ENCODE measurements around the gene MBTD1. TPM values are rescaled to one million over a fixed set of nuclear protein-coding genes. Genes with fewer than 3 reads are reported as not detected.

Gene MBTD1
- total RNA-seq, 1 experiment from 2014 or later = 18.7 TPM

GRCh38 chr17:51224402-51225262 is 35.2 kb downstream of the MBTD1 start:
- intact Hi-C loops (cut with micrococcal nuclease; ENCODE audit: unreplicated experiment) = no loop called here
- H3K9me3 ChIP-seq (ENCODE audit: low read depth, low read length, poor library complexity, severe bottlenecking) = no peaks in the 10 kb centered on the region
- peak; percentile 5 for DNase-seq (ENCODE audit: low spot score)
- H3K27me3 ChIP-seq (replicated peaks; ENCODE audit: insufficient read depth, low read depth, low read length, poor library complexity) = no peaks in the 10 kb centered on the region
- POLR2A ChIA-PET (ENCODE audit: low non-redundant PET) = no interaction called here
- peaks cover 7% of the 10 kb centered on the region for H3K36me3 ChIP-seq (ENCODE audit: insufficient read depth, low read length, poor library complexity, severe bottlenecking)
- H3K27ac ChIP-seq (ENCODE audit: low read depth, low read length, poor library complexity, severe bottlenecking) = peak overlapping the region; percentile 49
- CTCF ChIA-PET = no interaction called here
- BruUV-seq (replicated peaks) = no TSS peak
- no peak for TF ChIP-seq CTCF (conservative IDR thresholded peaks at IDR 0.05; ENCODE audit: low read depth, low read length)
- no peaks in the 10 kb centered on the region for H3K4me1 ChIP-seq (ENCODE audit: insufficient read depth, low read length, poor library complexity, severe bottlenecking)
- H3K4me3 ChIP-seq (ENCODE audit: low read depth, low read length, poor library complexity, severe bottlenecking) = no peak overlapping the region

- no peaks in the 10 kb centered on the region for H3K27me3 ChIP-seq (replicated peaks; ENCODE audit: insufficient read depth, low read depth, low read length, poor library complexity)
- BruUV-seq (replicated peaks) = no TSS peak
- H3K9me3 ChIP-seq (ENCODE audit: low read depth, low read length, poor library complexity, severe bottlenecking) = no peaks in the 10 kb centered on the region
- H3K36me3 ChIP-seq (ENCODE audit: insufficient read depth, low read length, poor library complexity, severe bottlenecking) = peaks cover 27% of the 10 kb centered on the region
- no peak overlapping the region for H3K27ac ChIP-seq (ENCODE audit: low read depth, low read length, poor library complexity, severe bottlenecking)
- no peak for TF ChIP-seq EZH2 (IDR thresholded peaks at IDR 0.05; ENCODE audit: borderline replicate concordance, low read depth, low read length, poor library complexity, severe bottlenecking)
- no peak for TF ChIP-seq CTCF (conservative IDR thresholded peaks at IDR 0.05; ENCODE audit: low read depth, low read length)
- POLR2A ChIA-PET (ENCODE audit: low non-redundant PET) = no interaction called here
- CTCF ChIA-PET = no interaction called here
- no peaks in the 10 kb centered on the region for H3K4me1 ChIP-seq (ENCODE audit: insufficient read depth, low read length, poor library complexity, severe bottlenecking)
- no peak overlapping the region for H3K4me3 ChIP-seq (ENCODE audit: low read depth, low read length, poor library complexity, severe bottlenecking)
- DNase-seq (ENCODE audit: low spot score) = no peak
- intact Hi-C loops (cut with micrococcal nuclease; ENCODE audit: unreplicated experiment) = no loop called here
Measured at GRCh38 chr17:51221322-51221721, 38.5 kb downstream of the MBTD1 start.

GRCh38 chr17:51217946-51218345 is 41.9 kb downstream of the MBTD1 start:
- ChIA-PET POLR2A (ENCODE audit: low non-redundant PET) (no interaction called here), CTCF (no interaction called here)
- Histone ChIP-seq H3K27me3 (replicated peaks; ENCODE audit: insufficient read depth, low read depth, low read length, poor library complexity) (no peaks in the 10 kb centered on the region), H3K4me3 (ENCODE audit: low read depth, low read length, poor library complexity, severe bottlenecking) (no peak overlapping the region), H3K9me3 (ENCODE audit: low read depth, low read length, poor library complexity, severe bottlenecking) (no peaks in the 10 kb centered on the region), H3K4me1 (ENCODE audit: insufficient read depth, low read length, poor library complexity, severe bottlenecking) (no peaks in the 10 kb centered on the region), H3K27ac (ENCODE audit: low read depth, low read length, poor library complexity, severe bottlenecking) (no peak overlapping the region), H3K36me3 (ENCODE audit: insufficient read depth, low read length, poor library complexity, severe bottlenecking) (peaks cover 36% of the 10 kb centered on the region)
- no TSS peak for BruUV-seq (replicated peaks)
- no peak for DNase-seq (ENCODE audit: low spot score)
- TF ChIP-seq EZH2 (IDR thresholded peaks at IDR 0.05; ENCODE audit: borderline replicate concordance, low read depth, low read length, poor library complexity, severe bottlenecking) (no peak), CTCF (conservative IDR thresholded peaks at IDR 0.05; ENCODE audit: low read depth, low read length) (no peak)
- intact Hi-C loops (cut with micrococcal nuclease; ENCODE audit: unreplicated experiment) = no loop called here
